Transverse colon (tissue), 3 donors: ENCODE results near the gene ZC3H14.

Source experiments
- POLR2A ChIP-seq: fragments of 450-650 bp; IDR thresholded peaks from one replicate; pipeline ENCODE4 v1.6.1; 2016; ENCODE audit warnings: antibody characterized with exemption, mild to moderate bottlenecking, moderate library complexity
- TF ChIP-seq, protein P1 (sequence below), 5 experiments: fragments of 200-600 bp in 3 of 5; fragments of 450-650 bp in 2 of 5; sonication (generic) in 3 of 5; IDR thresholded peaks; 1 replicate in 2 of 5; 2 replicates in 3 of 5; pipeline ENCODE4 v1.5.1; 2016 to 2017; ENCODE audit warnings: antibody characterized with exemption in 5 of 5, inconsistent platforms in 3 of 5, mild to moderate bottlenecking in 2 of 5, moderate library complexity in 1 of 5

DNA sequence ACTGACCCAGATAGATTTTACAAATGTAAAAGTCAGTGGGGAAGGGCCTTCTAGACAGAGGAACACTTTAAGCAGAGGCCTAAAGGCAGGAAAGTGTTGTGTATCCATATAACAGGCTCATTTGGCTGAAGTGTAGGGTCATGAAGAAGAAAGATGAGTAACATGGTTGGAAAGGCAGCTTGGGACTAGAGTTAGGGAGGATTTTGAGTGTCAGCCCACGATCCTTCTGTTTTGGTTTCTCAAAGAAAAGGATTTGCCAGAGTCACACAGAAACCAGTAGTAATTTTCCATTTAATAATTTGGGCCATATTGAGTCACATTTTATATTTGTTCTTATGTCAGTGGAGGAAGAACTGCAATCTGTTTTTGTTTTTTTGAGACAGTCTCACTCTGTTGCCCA lies 76.4 kb downstream of the ZC3H14 start:
- TF ChIP-seq, protein P1, sequence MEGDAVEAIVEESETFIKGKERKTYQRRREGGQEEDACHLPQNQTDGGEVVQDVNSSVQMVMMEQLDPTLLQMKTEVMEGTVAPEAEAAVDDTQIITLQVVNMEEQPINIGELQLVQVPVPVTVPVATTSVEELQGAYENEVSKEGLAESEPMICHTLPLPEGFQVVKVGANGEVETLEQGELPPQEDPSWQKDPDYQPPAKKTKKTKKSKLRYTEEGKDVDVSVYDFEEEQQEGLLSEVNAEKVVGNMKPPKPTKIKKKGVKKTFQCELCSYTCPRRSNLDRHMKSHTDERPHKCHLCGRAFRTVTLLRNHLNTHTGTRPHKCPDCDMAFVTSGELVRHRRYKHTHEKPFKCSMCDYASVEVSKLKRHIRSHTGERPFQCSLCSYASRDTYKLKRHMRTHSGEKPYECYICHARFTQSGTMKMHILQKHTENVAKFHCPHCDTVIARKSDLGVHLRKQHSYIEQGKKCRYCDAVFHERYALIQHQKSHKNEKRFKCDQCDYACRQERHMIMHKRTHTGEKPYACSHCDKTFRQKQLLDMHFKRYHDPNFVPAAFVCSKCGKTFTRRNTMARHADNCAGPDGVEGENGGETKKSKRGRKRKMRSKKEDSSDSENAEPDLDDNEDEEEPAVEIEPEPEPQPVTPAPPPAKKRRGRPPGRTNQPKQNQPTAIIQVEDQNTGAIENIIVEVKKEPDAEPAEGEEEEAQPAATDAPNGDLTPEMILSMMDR (IDR thresholded peaks at IDR 0.05): no peak
- no peak for TF ChIP-seq POLR2A
